RWPE1 (cell line): Measurements from ENCODE around the gene LPIN3.
"Not testable (repeated sequence)": the region's sequence is repeated elsewhere in the genome, so short reads cannot be mapped to it uniquely, and the experiment has no call there.

Experiments used
- CTCF ChIA-PET: fragments of 350-600 bp; sonication (Branson Sonifier 250); formaldehyde crosslinking; extraction: SDS; loops from one replicate; lab custom pipeline; 2021; lab: Yijun Ruan, JAX
- POLR2A ChIA-PET: fragments of 400-600 bp; formaldehyde crosslinking; extraction: SDS; loops from one replicate; lab custom pipeline; 2020; ENCODE audit warnings: antibody characterized with exemption; ENCODE audit not compliant: low non-redundant PET; lab: Yijun Ruan, JAX
- DNase-seq: peaks from one replicate; pipeline ENCODE4 v3.0.0; 2012; ENCODE audit warnings: low spot score
- H3K27ac ChIP-seq: fragments of 450-650 bp; 2 replicates; pipeline ENCODE4 v1.5.1; 2017
- CTCF ChIP-seq: fragments of 450-650 bp; conservative IDR thresholded peaks from 2 replicates; pipeline ENCODE4 v1.5.1; 2017; ENCODE audit warnings: low read depth, mild to moderate bottlenecking

LPIN3 gene

GRCh38 chr20:41304424-41305079 lies 36.1 kb upstream of the LPIN3 start:
- ChIA-PET CTCF (no interaction called here), POLR2A (no interaction called here)
- no peak for DNase-seq
- H3K27ac ChIP-seq: no peak overlapping the region
- no peak for TF ChIP-seq CTCF

- ChIA-PET POLR2A (no interaction called here), CTCF (interaction anchor here (0.5 to 1.1 kb wide), 2 partner anchors 33 to 159 kb away, joined by 4 read pairs; no protein-coding TSS in a partner anchor)
- TF ChIP-seq CTCF: no peak
- no peak overlapping the region for H3K27ac ChIP-seq
- no peak for DNase-seq
Measured at GRCh38 chr20:41306061-41306727, 34.4 kb upstream of the LPIN3 start.

GRCh38 chr20:41307021-41307420 lies 33.6 kb upstream of the LPIN3 start:
- no peak overlapping the region for H3K27ac ChIP-seq
- no peak for TF ChIP-seq CTCF
- ChIA-PET CTCF (interaction anchor here (1.1 kb wide), 1 partner anchor 32 kb away, joined by 4 read pairs; no protein-coding TSS in a partner anchor), POLR2A (no interaction called here)
- no peak for DNase-seq

- ChIA-PET CTCF (interaction anchor here (0.5 to 0.8 kb wide), 3 partner anchors 135 to 454 kb away, joined by 3 to 5 read pairs (median 3); no protein-coding TSS in a partner anchor), POLR2A (no interaction called here)
- DNase-seq: peak; percentile 52
- no peak overlapping the region for H3K27ac ChIP-seq
- TF ChIP-seq CTCF: no peak
Measured at GRCh38 chr20:41308290-41308711, 32.3 kb upstream of the LPIN3 start.

GRCh38 chr20:41308726-41309413 lies 31.8 kb upstream of the LPIN3 start:
- H3K27ac ChIP-seq: no peak overlapping the region
- ChIA-PET CTCF (interaction anchor here (0.6 to 0.8 kb wide), 2 partner anchors 136 to 454 kb away, joined by 3 to 5 read pairs; no protein-coding TSS in a partner anchor), POLR2A (no interaction called here)
- no peak for TF ChIP-seq CTCF
- DNase-seq: no peak

- TF ChIP-seq CTCF: no peak
- H3K27ac ChIP-seq: peak overlapping the region; percentile 45; the same call in 1 of the 2 replicates
- ChIA-PET CTCF (interaction anchor here (0.6 to 1.0 kb wide), 2 partner anchors 17 to 19 kb away, joined by 3 to 4 read pairs; no protein-coding TSS in a partner anchor), POLR2A (no interaction called here)
- peak; percentile 67 for DNase-seq
Measured at GRCh38 chr20:41309817-41310216, 30.8 kb upstream of the LPIN3 start.

- DNase-seq, POLR2A ChIA-PET, H3K27ac ChIP-seq: not testable (repeated sequence)
- CTCF ChIA-PET: interaction anchor here (0.7 kb wide), 1 partner anchor 9 kb away, joined by 3 read pairs; no protein-coding TSS in a partner anchor
Measured at GRCh38 chr20:41312009-41312408, 28.6 kb upstream of the LPIN3 start.
